Stomach (tissue), 9 donors: ENCODE data around the gene ADCY9. TPM values are rescaled to one million over a fixed set of nuclear protein-coding genes. Genes with fewer than 3 reads are reported as not detected.
A peak's percentile ranks its signal among the peaks of the same experiment; 100 is the strongest.

Experiments
- DNase-seq, 2 donors: peaks; one replicate each; pipeline versions ENCODE4 v3.0.0 to v3.0.0-alpha.2; 2013 to 2019
- H3K27ac ChIP-seq, 5 donors: fragments of 200-600 bp in 4 of 5; sonication (generic) in 4 of 5; one replicate each; pipeline ENCODE4 v1.5.1; 2013 to 2019; ENCODE audit warnings: mild to moderate bottlenecking in 1 of 5, moderate library complexity in 1 of 5
- H3K27me3 ChIP-seq, 3 donors: fragments of 200-600 bp; sonication (generic); one replicate each; pipeline ENCODE4 v1.5.1; 2017 to 2019; ENCODE audit warnings: mixed run types in 1 of 3
- H3K36me3 ChIP-seq, 4 donors: fragments of 200-600 bp; sonication (generic); 1 replicate in 3 of 4; 2 replicates in 1 of 4; pipeline ENCODE4 v1.5.1; 2016 to 2019
- H3K4me1 ChIP-seq, 4 donors: fragments of 200-600 bp; sonication (generic); one replicate each; pipeline ENCODE4 v1.5.1; 2016 to 2019
- H3K4me3 ChIP-seq, 4 donors: fragments of 200-600 bp; sonication (generic) in 3 of 4; one replicate each; pipeline ENCODE4 v1.5.1; 2016 to 2019; ENCODE audit warnings: mild to moderate bottlenecking in 1 of 4
- H3K9me3 ChIP-seq, 4 donors: fragments of 200-600 bp; sonication (generic); one replicate each; pipeline ENCODE4 v1.5.1; 2016 to 2019
- CTCF ChIP-seq, 7 experiments: fragments of 450-650 bp in 4 of 7; fragments of 200-600 bp in 3 of 7; sonication (generic) in 3 of 7; IDR thresholded peaks; one replicate each; pipeline ENCODE4 v1.5.1; 2016 to 2019; ENCODE audit warnings: antibody characterized with exemption in 7 of 7, control low read depth in 2 of 7, mild to moderate bottlenecking in 1 of 7
- EP300 ChIP-seq: sonication (generic); formaldehyde crosslinking; IDR thresholded peaks from one replicate; pipeline ENCODE4 v1.6.1; 2017; ENCODE audit warnings: antibody characterized with exemption
- POLR2A ChIP-seq, 4 donors: fragments of 450-650 bp; IDR thresholded peaks; one replicate each; pipeline ENCODE4 v1.6.1; 2016; ENCODE audit warnings: antibody characterized with exemption in 4 of 4, control low read depth in 2 of 4, mild to moderate bottlenecking in 1 of 4, moderate library complexity in 1 of 4
- POLR2AphosphoS5 ChIP-seq, 3 donors: sonication (generic); formaldehyde crosslinking; IDR thresholded peaks; one replicate each; pipeline ENCODE4 v1.6.1; 2016; ENCODE audit warnings: antibody characterized with exemption in 3 of 3
- WGBS, 5 donors: extraction: QIAGEN DNeasy Blood & Tissue Kit in 3 of 5; methylation state at CpG; one replicate each; pipeline versions ENCODE4 v1.1.5 to v1.1.7; 2013 to 2018; 5-methylcytosine and 5-hydroxymethylcytosine counted together
- intact Hi-C: fragments of 100-400 bp; cut with DNase I; formaldehyde crosslinking; loops from one replicate; pipeline ENCODE4 v1.15.1; 2023; ENCODE audit warnings: low total_unique reads
- polyA plus RNA-seq, 3 donors: library from polyadenylated mRNA; stranded (reverse); fragments of 200-250 nt; gene quantifications; one replicate each; pipeline ENCODE4 v1.2.3, GENCODE V29; 2013
- total RNA-seq, 5 donors: library from RNA; depleted of rRNA; stranded (reverse); fragments of >200 nt; gene quantifications; one replicate each; pipeline versions ENCODE4 v1.1.0 to v1.2.3, GENCODE V29; 2014 to 2016
- donor health status: healthy with polysubstance abuse.
- donor health status: Bipolar disorder and iron deficiency.
- donor health status: healthy.

ADCY9 gene
- total and polyA plus RNA-seq, 8 donors, result 1.7 to 55.0 (median 12.9) TPM

- TF ChIP-seq POLR2AphosphoS5 (IDR thresholded peaks at IDR 0.05), result no peak
- H3K27me3 ChIP-seq, result no peaks in the 10 kb centered on the region
- no peak overlapping the region for H3K4me3 ChIP-seq
- WGBS, 5 donors, result 92 to 95% (median 94%) methylated on average over 19 of the region's 19 CpGs
- H3K27ac ChIP-seq, result no peak overlapping the region
- peaks cover 0 to 37% (median 13%) of the 10 kb centered on the region in 4 donors for H3K4me1 ChIP-seq
- no peaks in the 10 kb centered on the region for H3K36me3 ChIP-seq
- intact Hi-C loops, result no loop called here
- H3K9me3 ChIP-seq, result no peaks in the 10 kb centered on the region
- DNase-seq, result no peak
Observed at GRCh38 chr16:4003166-4003565, 113.1 kb downstream of the ADCY9 start.

GRCh38 chr16:4002121-4002520, 114.1 kb downstream of the ADCY9 start:
- H3K4me1 ChIP-seq, result peaks cover 0 to 37% (median 13%) of the 10 kb centered on the region in 4 donors
- H3K36me3 ChIP-seq, result no peaks in the 10 kb centered on the region
- no peak for DNase-seq
- H3K27ac ChIP-seq, result no peak overlapping the region
- intact Hi-C loops, result no loop called here
- no peaks in the 10 kb centered on the region for H3K9me3 ChIP-seq
- WGBS, 5 donors, result 82 to 93% (median 91%) methylated on average over 2 of the region's 2 CpGs
- no peaks in the 10 kb centered on the region for H3K27me3 ChIP-seq
- H3K4me3 ChIP-seq, result no peak overlapping the region
- TF ChIP-seq EP300 (no peak), CTCF (IDR thresholded peaks at IDR 0.05) (no peak), POLR2AphosphoS5 (IDR thresholded peaks at IDR 0.05) (no peak), POLR2A (IDR thresholded peaks at IDR 0.05) (no peak)

- 62 to 79% (median 72%) methylated on average over 20 of the region's 20 CpGs for WGBS, 5 donors
- peak in 1 of 2 donors; percentile 87 for DNase-seq
- no peaks in the 10 kb centered on the region for H3K9me3 ChIP-seq
- peaks cover 0 to 30% (median 13%) of the 10 kb centered on the region in 4 donors for H3K4me1 ChIP-seq
- no peak for TF ChIP-seq EP300
- TF ChIP-seq POLR2A (IDR thresholded peaks at IDR 0.05), result no peak
- TF ChIP-seq POLR2AphosphoS5 (IDR thresholded peaks at IDR 0.05), result peak in 2 of 3 donors; percentile 5 to 42
- peak overlapping the region; percentile 39 to 82 (median 65) for H3K27ac ChIP-seq
- no peak overlapping the region for H3K4me3 ChIP-seq
- no peaks in the 10 kb centered on the region for H3K36me3 ChIP-seq
- no peaks in the 10 kb centered on the region for H3K27me3 ChIP-seq
- intact Hi-C loops, result no loop called here
Observed at GRCh38 chr16:3999479-4000325, 116.5 kb downstream of the ADCY9 start.

- peak overlapping the region; percentile 39 to 82 (median 65) for H3K27ac ChIP-seq
- H3K4me3 ChIP-seq, result no peak overlapping the region
- H3K27me3 ChIP-seq, result no peaks in the 10 kb centered on the region
- 65 to 85% (median 70%) methylated on average over 12 to 13 of the region's 13 CpGs for WGBS, 5 donors
- TF ChIP-seq POLR2AphosphoS5 (IDR thresholded peaks at IDR 0.05) (no peak), EP300 (no peak), POLR2A (IDR thresholded peaks at IDR 0.05) (no peak), CTCF (IDR thresholded peaks at IDR 0.05) (no peak)
- H3K4me1 ChIP-seq, result peaks cover 0 to 22% (median 13%) of the 10 kb centered on the region in 4 donors
- H3K36me3 ChIP-seq, result no peaks in the 10 kb centered on the region
- H3K9me3 ChIP-seq, result no peaks in the 10 kb centered on the region
- intact Hi-C loops, result no loop called here
- peak in 1 of 2 donors; percentile 74 for DNase-seq
Observed at GRCh38 chr16:3998793-3999478, 117.3 kb downstream of the ADCY9 start.

GRCh38 chr16:3997231-3997841, 118.9 kb downstream of the ADCY9 start:
- H3K27me3 ChIP-seq, result no peaks in the 10 kb centered on the region
- WGBS, 5 donors, result 92 to 97% (median 94%) methylated on average over 12 to 15 of the region's 15 CpGs
- peaks cover 4 to 12% (median 8%) of the 10 kb centered on the region in 4 donors for H3K36me3 ChIP-seq
- intact Hi-C loops, result no loop called here
- no peak for DNase-seq
- H3K4me3 ChIP-seq, result no peak overlapping the region
- H3K4me1 ChIP-seq, result peaks cover 0 to 22% (median 13%) of the 10 kb centered on the region in 4 donors
- no peak overlapping the region for H3K27ac ChIP-seq
- TF ChIP-seq EP300 (no peak), POLR2A (IDR thresholded peaks at IDR 0.05) (no peak), CTCF (IDR thresholded peaks at IDR 0.05) (no peak), POLR2AphosphoS5 (IDR thresholded peaks at IDR 0.05) (no peak)
- no peaks in the 10 kb centered on the region for H3K9me3 ChIP-seq
